ENCODE measurements around the gene ANKK1.

Gene ANKK1

DNA sequence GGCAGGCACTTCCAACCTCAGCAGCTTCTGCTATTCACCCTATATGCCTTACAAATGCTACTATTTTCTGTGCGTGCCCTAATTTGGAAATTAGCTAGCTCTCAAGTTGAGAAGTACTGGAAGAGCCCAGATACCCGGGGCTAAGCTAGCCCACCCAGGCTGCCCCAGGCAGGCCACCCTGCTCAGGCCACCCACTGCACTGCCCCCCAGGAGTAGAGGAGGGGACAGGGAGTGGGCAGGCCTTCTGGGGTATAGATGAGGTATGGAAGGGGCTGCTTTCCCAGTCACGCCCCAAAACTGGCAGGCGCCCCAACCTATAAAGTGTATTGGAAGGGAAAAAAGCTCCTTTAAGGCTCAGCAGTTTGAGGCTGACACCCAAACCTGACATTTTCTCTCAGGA lies 44.2 kb downstream of the ANKK1 start:
- TF ChIP-seq, protein P1, sequence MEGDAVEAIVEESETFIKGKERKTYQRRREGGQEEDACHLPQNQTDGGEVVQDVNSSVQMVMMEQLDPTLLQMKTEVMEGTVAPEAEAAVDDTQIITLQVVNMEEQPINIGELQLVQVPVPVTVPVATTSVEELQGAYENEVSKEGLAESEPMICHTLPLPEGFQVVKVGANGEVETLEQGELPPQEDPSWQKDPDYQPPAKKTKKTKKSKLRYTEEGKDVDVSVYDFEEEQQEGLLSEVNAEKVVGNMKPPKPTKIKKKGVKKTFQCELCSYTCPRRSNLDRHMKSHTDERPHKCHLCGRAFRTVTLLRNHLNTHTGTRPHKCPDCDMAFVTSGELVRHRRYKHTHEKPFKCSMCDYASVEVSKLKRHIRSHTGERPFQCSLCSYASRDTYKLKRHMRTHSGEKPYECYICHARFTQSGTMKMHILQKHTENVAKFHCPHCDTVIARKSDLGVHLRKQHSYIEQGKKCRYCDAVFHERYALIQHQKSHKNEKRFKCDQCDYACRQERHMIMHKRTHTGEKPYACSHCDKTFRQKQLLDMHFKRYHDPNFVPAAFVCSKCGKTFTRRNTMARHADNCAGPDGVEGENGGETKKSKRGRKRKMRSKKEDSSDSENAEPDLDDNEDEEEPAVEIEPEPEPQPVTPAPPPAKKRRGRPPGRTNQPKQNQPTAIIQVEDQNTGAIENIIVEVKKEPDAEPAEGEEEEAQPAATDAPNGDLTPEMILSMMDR (IDR thresholded peaks at IDR 0.05; ENCODE audit: low read depth, low read length, poor library complexity, severe bottlenecking): no peak
- no peak for TF ChIP-seq EZH2phosphoT487 (IDR thresholded peaks at IDR 0.05; ENCODE audit: borderline replicate concordance, low read length)

DNA sequence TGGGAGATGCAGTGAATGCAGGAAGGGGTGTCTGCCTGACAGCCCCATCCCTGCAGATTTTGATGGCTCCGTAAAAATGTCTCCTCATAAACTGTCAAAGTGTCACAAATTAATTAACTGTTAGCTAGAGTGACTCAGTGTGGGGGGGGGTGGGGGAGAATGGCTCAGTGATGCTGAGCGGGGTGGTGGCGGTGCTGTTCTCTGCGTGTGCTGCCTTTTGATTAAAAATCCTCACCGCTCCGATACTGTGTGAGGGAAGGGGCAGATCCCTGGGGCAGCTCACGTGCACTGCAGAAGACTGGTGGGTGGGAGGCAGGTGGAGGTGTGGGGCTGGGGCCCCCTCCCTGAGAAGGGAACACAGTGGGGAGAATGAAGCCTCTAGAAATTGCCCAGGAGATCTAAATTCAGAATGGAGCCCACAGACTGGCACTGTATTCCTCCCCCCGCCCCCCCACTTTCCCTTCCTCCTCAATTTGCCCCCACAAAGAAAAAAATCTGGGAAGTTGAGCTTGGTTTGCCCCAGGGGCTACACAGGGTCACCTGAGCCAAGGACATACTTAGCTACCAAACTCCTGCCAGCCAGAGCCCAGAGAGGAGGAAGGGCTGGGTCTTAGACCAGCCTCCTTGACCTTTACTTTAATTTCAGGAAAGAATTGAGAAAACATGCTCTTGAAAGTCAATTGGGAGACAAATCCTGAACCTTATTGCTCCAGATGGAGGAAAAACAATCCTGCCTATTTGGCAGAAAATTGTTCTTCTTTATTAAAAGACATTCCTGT lies 47.8 kb downstream of the ANKK1 start:
- TF ChIP-seq EZH2phosphoT487 (IDR thresholded peaks at IDR 0.05; ENCODE audit: borderline replicate concordance, low read length): no peak
- TF ChIP-seq, protein P1 (IDR thresholded peaks at IDR 0.05; ENCODE audit: low read depth, low read length, poor library complexity, severe bottlenecking): no peak
- Histone ChIP-seq H4K20me1 (ENCODE audit: control insufficient read depth, insufficient read depth, low read depth, low read length) (no peaks in the 10 kb centered on the region), H3F3A (ENCODE audit: control insufficient read depth, insufficient read depth) (no peaks in the 10 kb centered on the region), H3K27ac (ENCODE audit: low read depth, low read length) (no peak overlapping the region), H3K79me2 (ENCODE audit: control insufficient read depth, low read length) (no peaks in the 10 kb centered on the region), H3K9me3 (ENCODE audit: control insufficient read depth, insufficient read depth, low read length) (no peaks in the 10 kb centered on the region), H3K4me1 (ENCODE audit: control insufficient read depth, low read length) (no peaks in the 10 kb centered on the region), H3K27me3 (ENCODE audit: control insufficient read depth, low read length) (no peaks in the 10 kb centered on the region), H3K4me3 (ENCODE audit: low read length) (no peak overlapping the region), H3K36me3 (ENCODE audit: control insufficient read depth, low read length) (no peaks in the 10 kb centered on the region), H3K9me2 (replicated peaks; ENCODE audit: control insufficient read depth, low read length) (no peaks in the 10 kb centered on the region), H3K4me2 (ENCODE audit: low read length) (no peak overlapping the region)

More for the DNA sequence above, 44.2 kb downstream of the ANKK1 start:
- Histone ChIP-seq H3K4me2 (ENCODE audit: low read length) (no peak overlapping the region), H3K27me3 (ENCODE audit: control insufficient read depth, low read length) (no peaks in the 10 kb centered on the region), H3K27ac (ENCODE audit: low read depth, low read length) (no peak overlapping the region), H3K9me2 (replicated peaks; ENCODE audit: control insufficient read depth, low read length) (no peaks in the 10 kb centered on the region), H4K20me1 (ENCODE audit: control insufficient read depth, insufficient read depth, low read depth, low read length) (no peaks in the 10 kb centered on the region), H3K4me3 (ENCODE audit: low read length) (no peak overlapping the region), H3K79me2 (ENCODE audit: control insufficient read depth, low read length) (no peaks in the 10 kb centered on the region), H3K36me3 (ENCODE audit: control insufficient read depth, low read length) (no peaks in the 10 kb centered on the region), H3F3A (ENCODE audit: control insufficient read depth, insufficient read depth) (no peaks in the 10 kb centered on the region), H3K4me1 (ENCODE audit: control insufficient read depth, low read length) (no peaks in the 10 kb centered on the region), H3K9me3 (ENCODE audit: control insufficient read depth, insufficient read depth, low read length) (no peaks in the 10 kb centered on the region)

DNA sequence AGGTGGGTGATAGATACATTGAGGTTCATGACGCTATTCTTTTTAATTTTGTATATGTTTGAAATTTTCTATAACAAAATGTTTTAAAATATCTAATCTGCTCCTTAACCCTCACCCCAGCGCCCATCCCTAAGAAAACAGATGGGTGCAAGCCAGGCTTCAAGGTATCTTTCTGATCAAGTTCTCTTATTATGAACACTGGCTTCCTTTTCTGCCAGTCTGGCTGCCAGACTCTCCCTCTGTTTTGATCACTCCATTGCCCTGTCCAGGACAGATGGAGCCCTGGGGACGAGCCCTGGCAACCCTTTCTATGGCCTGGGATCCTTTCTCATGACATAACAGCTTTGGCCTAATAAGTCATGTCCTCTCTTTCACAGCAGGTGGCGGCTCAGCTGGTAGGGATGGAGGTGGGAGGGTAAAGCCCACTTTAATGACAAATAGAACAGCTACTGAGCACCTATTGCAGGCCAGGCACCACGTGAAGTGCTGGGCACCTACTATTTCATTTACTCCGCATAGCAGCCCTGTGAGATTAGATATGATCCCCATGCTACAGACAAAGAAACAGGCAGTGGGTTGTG lies 49.2 kb downstream of the ANKK1 start:
- H3K9me3 ChIP-seq (ENCODE audit: control insufficient read depth, insufficient read depth, low read length): no peaks in the 10 kb centered on the region
- no peaks in the 10 kb centered on the region for H3K36me3 ChIP-seq (ENCODE audit: control insufficient read depth, low read length)
- no peak for TF ChIP-seq EZH2phosphoT487 (IDR thresholded peaks at IDR 0.05; ENCODE audit: borderline replicate concordance, low read length)
- TF ChIP-seq, protein P1 (IDR thresholded peaks at IDR 0.05; ENCODE audit: low read depth, low read length, poor library complexity, severe bottlenecking): no peak
- H3K4me2 ChIP-seq (ENCODE audit: low read length): no peak overlapping the region
- H3K4me3 ChIP-seq (ENCODE audit: low read length): no peak overlapping the region
- no peaks in the 10 kb centered on the region for H3F3A ChIP-seq (ENCODE audit: control insufficient read depth, insufficient read depth)
- H3K9me2 ChIP-seq (replicated peaks; ENCODE audit: control insufficient read depth, low read length): no peaks in the 10 kb centered on the region
- no peaks in the 10 kb centered on the region for H3K79me2 ChIP-seq (ENCODE audit: control insufficient read depth, low read length)
- H3K27me3 ChIP-seq (ENCODE audit: control insufficient read depth, low read length): no peaks in the 10 kb centered on the region
- H3K4me1 ChIP-seq (ENCODE audit: control insufficient read depth, low read length): no peaks in the 10 kb centered on the region
- H4K20me1 ChIP-seq (ENCODE audit: control insufficient read depth, insufficient read depth, low read depth, low read length): no peaks in the 10 kb centered on the region
- no peak overlapping the region for H3K27ac ChIP-seq (ENCODE audit: low read depth, low read length)
